NCI-H748 treated with DMSO at 0.1 percent for 48 hours (cell line): ENCODE data around the gene GADD45GIP1.
"Not testable (repeated sequence)": the region's sequence is repeated elsewhere in the genome, so short reads cannot be mapped to it uniquely, and the experiment has no call there.

Source experiments
- DNase-seq: peaks from one replicate; lab custom pipeline; 2025; lab: John Stamatoyannopoulos, UW

The GADD45GIP1 gene

DNA sequence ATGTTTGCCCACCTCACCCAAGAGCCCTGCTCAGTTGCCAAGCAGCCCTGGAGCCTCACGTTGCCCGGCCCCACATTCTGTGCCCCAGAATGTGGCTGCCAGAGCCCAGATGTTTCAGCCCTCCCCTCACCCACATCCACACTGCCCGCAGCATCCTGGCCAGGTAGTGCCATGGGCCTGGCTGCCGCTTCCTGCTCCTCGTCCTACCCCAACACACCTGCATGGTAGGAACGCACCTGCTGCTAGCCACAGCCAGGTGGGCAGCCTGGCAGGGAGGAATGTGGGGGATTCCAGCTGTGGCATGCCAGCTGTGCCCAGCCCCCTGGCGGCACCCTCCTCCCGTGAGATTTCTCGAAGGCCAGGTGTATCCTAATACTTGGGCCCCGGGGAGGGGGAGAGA lies 30.8 kb upstream of the GADD45GIP1 start:
- DNase-seq: no peak

DNA sequence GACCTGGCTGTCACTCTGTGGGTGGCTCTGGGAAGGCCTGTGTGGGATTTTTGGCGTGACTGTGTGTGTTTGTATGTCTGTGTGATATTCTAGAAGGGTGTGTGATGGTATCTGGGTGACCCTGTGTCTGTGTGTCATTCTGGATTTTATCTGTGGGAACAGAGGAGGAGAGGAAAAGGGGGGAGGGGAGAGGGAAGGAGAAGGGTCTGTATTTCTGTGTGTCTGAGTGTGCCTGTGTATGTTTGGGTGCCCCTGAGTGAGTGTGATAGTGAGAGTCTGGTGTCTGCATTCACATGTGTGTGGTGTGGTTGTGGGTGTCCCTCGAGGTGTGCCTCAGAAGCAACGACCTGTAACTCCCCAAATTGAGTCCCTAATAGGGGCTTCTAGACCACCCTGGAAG lies 30.2 kb upstream of the GADD45GIP1 start:
- no peak for DNase-seq

- no peak for DNase-seq
Observed at GRCh38 chr19:12986726-12987125, 29.7 kb upstream of the GADD45GIP1 start.

- DNase-seq: no peak
Observed at GRCh38 chr19:12985049-12985776, 28.2 kb upstream of the GADD45GIP1 start.

- DNase-seq: no peak
Observed at GRCh38 chr19:12984683-12985048, 27.6 kb upstream of the GADD45GIP1 start.

DNA sequence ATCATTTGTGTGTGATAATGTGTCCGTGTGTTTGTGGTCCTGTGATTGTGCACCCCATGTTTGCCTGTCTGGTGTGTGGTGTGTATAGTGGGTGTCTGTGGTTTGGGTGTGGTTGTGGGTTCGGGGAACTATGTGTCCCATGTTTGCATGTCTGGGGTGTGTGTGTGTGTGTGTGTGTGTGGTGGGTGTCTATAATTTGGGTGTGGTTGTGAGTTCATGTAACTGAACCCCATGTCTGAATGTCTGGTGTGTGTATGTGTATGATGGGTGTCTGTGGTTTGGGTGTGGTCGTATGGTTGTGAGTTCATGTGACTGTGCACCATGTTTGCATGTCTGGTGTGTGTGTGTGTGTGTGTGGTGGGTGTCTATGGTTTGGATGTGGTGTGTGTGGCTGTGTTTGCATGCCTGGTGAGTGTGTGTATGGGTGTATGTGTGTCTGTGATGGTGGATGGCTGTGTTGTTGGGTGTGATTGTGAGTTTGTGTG lies 27.2 kb upstream of the GADD45GIP1 start:
- DNase-seq: no peak

GRCh38 chr19:12983542-12984142 lies 26.6 kb upstream of the GADD45GIP1 start:
- peak; percentile 35 for DNase-seq

GRCh38 chr19:12983091-12983490 lies 26.1 kb upstream of the GADD45GIP1 start:
- no peak for DNase-seq

DNA sequence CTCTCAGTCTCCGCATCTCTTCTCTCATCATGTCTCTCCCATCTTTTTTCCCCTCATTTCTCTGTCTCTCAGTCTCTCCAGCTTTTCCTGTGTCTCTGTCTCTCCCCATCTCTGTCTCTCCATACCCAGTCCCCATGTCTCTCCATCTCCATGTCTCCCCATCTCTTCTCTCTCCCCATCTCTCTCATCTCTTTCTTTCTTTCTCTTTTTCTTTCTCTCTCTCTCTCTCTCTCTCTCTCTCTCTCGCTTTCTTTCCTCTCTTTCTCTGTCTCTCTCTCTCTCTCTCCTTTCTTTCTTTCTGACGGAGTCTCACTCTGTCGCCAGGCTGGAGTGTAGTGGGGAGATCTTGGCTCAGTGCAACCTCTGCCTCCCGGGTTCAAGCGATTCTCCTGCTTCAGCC lies 25.6 kb upstream of the GADD45GIP1 start:
- DNase-seq: no peak

- DNase-seq: no peak
Observed at GRCh38 chr19:12979974-12980373, 23.0 kb upstream of the GADD45GIP1 start.

- DNase-seq: not testable (repeated sequence)
Observed at GRCh38 chr19:12976109-12976508, 19.1 kb upstream of the GADD45GIP1 start.

DNA sequence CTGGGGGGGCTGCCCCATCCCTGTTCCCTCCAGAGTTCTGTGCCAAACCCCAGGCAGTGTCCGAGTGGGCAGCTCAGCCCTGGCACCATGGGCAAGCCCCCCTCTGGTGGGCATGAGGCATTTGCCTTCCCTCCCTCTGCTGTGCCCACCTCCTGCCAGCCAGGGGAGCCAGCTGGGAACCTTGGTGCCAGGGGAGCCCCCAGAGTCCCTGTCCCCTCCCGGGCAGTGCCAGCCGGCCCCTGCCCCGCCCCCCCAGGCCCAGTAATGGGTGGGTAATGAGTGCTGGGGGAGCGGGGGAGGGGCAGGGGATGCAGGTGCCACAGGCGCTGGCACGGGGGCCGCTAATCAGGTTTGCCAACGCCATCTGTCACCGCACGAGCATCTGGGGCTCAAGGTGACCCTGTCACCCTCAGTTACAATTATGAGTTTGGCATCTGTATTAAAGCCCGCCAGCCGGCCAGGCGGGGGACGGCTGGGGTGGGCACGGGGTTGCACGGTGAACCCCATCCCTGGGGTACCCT lies 18.3 kb upstream of the GADD45GIP1 start:
- DNase-seq: no peak

- DNase-seq: no peak
Observed at GRCh38 chr19:12974301-12975220, 17.5 kb upstream of the GADD45GIP1 start.

DNA sequence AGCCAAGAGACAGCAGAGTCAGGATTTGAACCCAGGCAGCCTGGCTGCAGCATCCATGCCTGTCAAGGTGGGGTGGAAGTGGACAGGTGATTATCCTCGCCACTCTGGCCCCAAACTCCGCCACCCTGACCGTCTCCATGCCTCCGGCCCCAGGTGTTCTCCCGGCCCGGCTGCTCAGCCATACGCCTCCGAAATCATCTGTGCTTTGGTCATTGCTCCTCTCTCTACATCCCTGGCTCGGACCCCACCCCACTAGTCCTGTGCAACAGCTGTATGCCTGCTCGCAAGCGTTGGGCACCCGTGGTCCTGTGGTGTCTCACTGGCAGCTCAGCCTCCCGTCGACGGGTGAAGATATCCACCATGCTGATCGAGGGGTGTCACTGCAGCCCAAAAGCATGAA lies 16.2 kb upstream of the GADD45GIP1 start:
- DNase-seq: no peak

- DNase-seq: no peak
Observed at GRCh38 chr19:12970070-12970820, 13.2 kb upstream of the GADD45GIP1 start.

DNA sequence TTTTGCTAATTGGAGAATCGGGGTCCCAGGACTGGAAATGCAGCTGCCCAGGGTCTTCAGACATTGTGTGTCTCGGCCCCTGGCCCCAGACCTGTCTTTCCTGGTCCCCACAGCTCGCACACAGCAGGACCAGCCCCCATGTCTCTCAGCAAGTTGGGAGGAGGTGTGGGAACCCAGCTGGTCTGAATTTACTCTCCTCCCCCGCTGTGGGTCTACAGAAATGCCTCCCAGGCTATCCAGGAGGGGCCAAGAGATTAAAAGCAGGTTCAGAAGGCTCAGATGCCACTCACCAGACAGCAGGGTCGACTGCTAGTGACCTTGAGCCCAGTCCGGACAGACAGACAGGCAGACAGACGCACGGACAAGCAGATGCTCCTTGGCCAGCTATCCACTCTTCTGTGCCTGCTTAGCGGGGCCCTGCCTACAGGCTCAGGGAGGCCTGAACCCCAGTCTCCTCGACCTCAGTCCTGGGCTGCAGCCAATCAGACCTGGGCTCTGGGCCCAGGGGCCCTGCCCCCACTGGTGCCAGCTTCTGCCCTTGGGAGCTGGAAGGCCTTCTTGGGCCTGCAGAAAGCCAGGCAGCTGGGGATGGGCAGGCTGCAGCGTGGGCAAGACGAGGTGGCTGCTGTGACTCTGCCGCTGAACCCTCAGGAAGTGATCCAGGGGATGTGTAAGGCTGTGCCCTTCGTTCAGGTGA lies 12.4 kb upstream of the GADD45GIP1 start, which contains the start of gene DAND5:
Gene DAND5 (plus strand): TSS at position 285 of the 697 bp plus-strand sequence. CDS start 85 bp downstream, at position 370.
- DNase-seq: no peak

GRCh38 chr19:12967907-12968306 lies 10.9 kb upstream of the GADD45GIP1 start:
- DNase-seq: no peak

GRCh38 chr19:12965812-12966135 lies 8.8 kb upstream of the GADD45GIP1 start:
- DNase-seq: no peak

DNA sequence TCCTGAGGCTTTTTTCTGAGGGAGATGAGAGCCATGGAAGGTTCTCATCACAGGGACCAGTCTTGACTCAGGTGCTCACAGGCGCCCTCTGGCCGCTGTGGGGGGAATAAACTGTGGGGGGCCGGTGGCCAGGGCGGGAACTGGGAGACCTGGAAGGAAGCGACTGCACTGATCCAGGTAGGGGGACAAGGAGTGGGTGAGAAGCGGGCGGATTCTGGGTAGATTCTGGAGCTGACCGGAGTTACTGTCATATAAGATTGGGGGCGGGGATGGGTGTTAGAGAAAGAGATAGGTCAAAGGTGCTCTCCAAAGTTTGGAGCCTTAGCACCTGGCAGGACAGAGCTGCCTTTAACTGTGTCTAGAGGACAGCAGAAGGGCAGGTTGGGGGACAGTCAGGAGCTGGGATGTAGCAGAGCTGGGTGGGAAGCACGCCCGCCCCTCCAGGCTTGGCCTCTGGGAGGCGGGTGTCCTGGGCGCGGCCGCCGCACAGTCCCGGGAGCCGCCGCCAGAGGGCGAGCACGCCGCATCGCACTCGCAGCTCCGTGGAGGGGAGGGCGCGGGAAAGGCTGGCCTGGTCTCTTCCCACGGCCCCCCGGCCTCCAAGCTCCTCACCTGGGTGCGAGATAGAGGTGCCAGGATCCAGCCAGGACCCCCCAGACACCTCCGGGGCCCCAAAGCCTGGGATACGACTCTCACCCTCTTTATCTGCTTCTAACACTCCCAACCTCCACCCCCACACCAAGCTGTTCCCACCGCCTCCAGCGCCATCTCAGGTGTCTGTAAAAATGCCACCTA lies 8.2 kb upstream of the GADD45GIP1 start:
- peak; percentile 51 for DNase-seq

GRCh38 chr19:12959481-12959880 lies 2.5 kb upstream of the GADD45GIP1 start:
- DNase-seq: no peak
